ENCODE measurements around the gene CAND2. TPM values are rescaled to one million over a fixed set of nuclear protein-coding genes. Genes with fewer than 3 reads are reported as not detected.

CAND2 gene
- total RNA-seq, 2 donors from 2014 or later = 0.72 to 2.2 TPM

GRCh38 chr3:12828751-12829150, 32.3 kb downstream of the CAND2 start:
- intact Hi-C loops (cut with DNase I) = no loop called here
- Histone ChIP-seq H3K27me3 (no peaks in the 10 kb centered on the region), H3K27ac (no peak overlapping the region), H3K9me3 (no peaks in the 10 kb centered on the region), H3K36me3 (peaks cover 6% of the 10 kb centered on the region), H3K4me3 (no peak overlapping the region), H3K4me1 (no peaks in the 10 kb centered on the region), H3K9ac (ENCODE audit: low read depth in 2 of 2, low read length in 2 of 2) (no peak overlapping the region)
- DNase-seq = no peak
- TF ChIP-seq CTCF (IDR thresholded peaks at IDR 0.05) = no peak

- intact Hi-C loops (cut with DNase I) = no loop called here
- H3K9ac ChIP-seq (ENCODE audit: low read depth in 2 of 2, low read length in 2 of 2) = no peak overlapping the region
- H3K36me3 ChIP-seq = peaks cover 12% of the 10 kb centered on the region
- H3K4me3 ChIP-seq = no peak overlapping the region
- no peak for TF ChIP-seq CTCF (IDR thresholded peaks at IDR 0.05)
- H3K4me1 ChIP-seq = no peaks in the 10 kb centered on the region
- DNase-seq = no peak
- no peaks in the 10 kb centered on the region for H3K9me3 ChIP-seq
- no peak overlapping the region for H3K27ac ChIP-seq
- H3K27me3 ChIP-seq = no peaks in the 10 kb centered on the region
Observed at GRCh38 chr3:12829404-12829803, 32.9 kb downstream of the CAND2 start.

GRCh38 chr3:12829886-12830784, 33.7 kb downstream of the CAND2 start:
- Histone ChIP-seq H3K36me3 (peaks cover 20% of the 10 kb centered on the region), H3K27me3 (no peaks in the 10 kb centered on the region), H3K9ac (ENCODE audit: low read depth in 2 of 2, low read length in 2 of 2) (no peak overlapping the region), H3K4me1 (no peaks in the 10 kb centered on the region), H3K9me3 (no peaks in the 10 kb centered on the region), H3K4me3 (no peak overlapping the region), H3K27ac (no peak overlapping the region)
- TF ChIP-seq CTCF (IDR thresholded peaks at IDR 0.05) = no peak
- intact Hi-C loops (cut with DNase I) = no loop called here
- no peak for DNase-seq

- H3K27me3 ChIP-seq = no peaks in the 10 kb centered on the region
- no peak overlapping the region for H3K4me3 ChIP-seq
- TF ChIP-seq CTCF (IDR thresholded peaks at IDR 0.05) = no peak
- H3K27ac ChIP-seq = no peak overlapping the region
- H3K9me3 ChIP-seq = no peaks in the 10 kb centered on the region
- no peaks in the 10 kb centered on the region for H3K4me1 ChIP-seq
- no peak overlapping the region for H3K9ac ChIP-seq (ENCODE audit: low read depth in 2 of 2, low read length in 2 of 2)
- H3K36me3 ChIP-seq = peaks cover 20% of the 10 kb centered on the region
- intact Hi-C loops (cut with DNase I) = no loop called here
- DNase-seq = no peak
Observed at GRCh38 chr3:12830785-12831156, 34.3 kb downstream of the CAND2 start.

- H3K36me3 ChIP-seq = peaks cover 22% of the 10 kb centered on the region
Observed at GRCh38 chr3:12831301-12831866, 34.9 kb downstream of the CAND2 start.

More at GRCh38 chr3:12831301-12831866, 34.9 kb downstream of the CAND2 start:
- H3K4me1 ChIP-seq = no peaks in the 10 kb centered on the region
- DNase-seq = no peak
- no peak overlapping the region for H3K4me3 ChIP-seq
- TF ChIP-seq CTCF (IDR thresholded peaks at IDR 0.05) = no peak
- no peaks in the 10 kb centered on the region for H3K27me3 ChIP-seq
- intact Hi-C loops (cut with DNase I) = no loop called here
- H3K27ac ChIP-seq = no peak overlapping the region
- no peak overlapping the region for H3K9ac ChIP-seq (ENCODE audit: low read depth in 2 of 2, low read length in 2 of 2)
- no peaks in the 10 kb centered on the region for H3K9me3 ChIP-seq

Data from colonic mucosa (tissue), 4 donors.